T-helper 2 cell treated with Interferon-gamma antibody and Interleukin-4, amounts not matched to agents 100 ng/mL and 5 ng/mL, for 36 hours (primary cell): Measurements from ENCODE around the gene GFI1B. TPM values are rescaled to one million over a fixed set of nuclear protein-coding genes. Genes with fewer than 3 reads are reported as not detected.

Experiments used
- intact Hi-C: fragments of 100-400 bp; cut with micrococcal nuclease; formaldehyde crosslinking; loops from one replicate; pipeline ENCODE4 v1.15.1; 2023
- total RNA-seq: library from RNA; stranded (reverse); gene quantifications from 2 replicates; pipeline ENCODE4 v1.2.3, GENCODE V29; 2022

Gene GFI1B
- not detected in 2 replicates for total RNA-seq

- intact Hi-C loops: loop anchor here (5.0 kb wide), 1 partner anchor 169 kb away; no protein-coding TSS in a partner anchor
Observed at GRCh38 chr9:132978451-132979131, at the start of gene GFI1B. TSS of gene GFI1B (plus strand) at chr9:132978694. CDS start at chr9:132986679, 7,985 bp downstream.

- intact Hi-C loops: no loop called here
Observed at GRCh38 chr9:132931178-132931735, 47.2 kb upstream of the GFI1B start.

- intact Hi-C loops: no loop called here
Observed at GRCh38 chr9:132935026-132935425, 43.5 kb upstream of the GFI1B start.

GRCh38 chr9:132937463-132937901 is 41.0 kb upstream of the GFI1B start:
- intact Hi-C loops: no loop called here

- intact Hi-C loops: no loop called here
Observed at GRCh38 chr9:132939169-132939568, 39.3 kb upstream of the GFI1B start.

GRCh38 chr9:132942541-132943182 is 35.8 kb upstream of the GFI1B start:
- intact Hi-C loops: no loop called here

- intact Hi-C loops: loop anchor here (1.0 to 2.0 kb wide), 2 partner anchors 65 to 87 kb away; partner anchors contain the start of genes AK8, GTF3C5 and SPACA9
Observed at GRCh38 chr9:132943651-132944293, 34.7 kb upstream of the GFI1B start.

GRCh38 chr9:132944294-132945185 is 34.0 kb upstream of the GFI1B start, which contains the start of gene TSC1:
TSS of gene TSC1 (minus strand) at chr9:132944616. CDS start at chr9:132928872, 15,744 bp downstream.
- intact Hi-C loops: loop anchor here (1.0 to 2.0 kb wide), 2 partner anchors 66 to 86 kb away; partner anchors contain the start of genes AK8, GTF3C5 and SPACA9

GRCh38 chr9:132945186-132946130 is 33.0 kb upstream of the GFI1B start:
- intact Hi-C loops: loop anchor here (2.0 kb wide), 1 partner anchor 85 kb away; the partner anchor contains the start of gene GTF3C5

GRCh38 chr9:132946211-132946610 is 32.3 kb upstream of the GFI1B start:
- intact Hi-C loops: no loop called here

- intact Hi-C loops: no loop called here
Observed at GRCh38 chr9:132946631-132947295, 31.7 kb upstream of the GFI1B start.

- intact Hi-C loops: no loop called here
Observed at GRCh38 chr9:132947756-132948155, 30.7 kb upstream of the GFI1B start.

- intact Hi-C loops: no loop called here
Observed at GRCh38 chr9:132948482-132949050, 29.9 kb upstream of the GFI1B start.

- intact Hi-C loops: no loop called here
Observed at GRCh38 chr9:132949709-132950108, 28.8 kb upstream of the GFI1B start.

GRCh38 chr9:132955123-132955522 is 23.4 kb upstream of the GFI1B start:
- intact Hi-C loops: no loop called here

GRCh38 chr9:132955768-132956167 is 22.7 kb upstream of the GFI1B start:
- intact Hi-C loops: no loop called here

GRCh38 chr9:132957805-132958204 is 20.7 kb upstream of the GFI1B start:
- intact Hi-C loops: no loop called here

GRCh38 chr9:132961002-132961401 is 17.5 kb upstream of the GFI1B start:
- intact Hi-C loops: no loop called here

- intact Hi-C loops: no loop called here
Observed at GRCh38 chr9:132965478-132965877, 13.0 kb upstream of the GFI1B start.
